GM21723 (cell line): ENCODE results near the gene PCDH1.
"Not testable (repeated sequence)": the region's sequence is repeated elsewhere in the genome, so short reads cannot be mapped to it uniquely, and the experiment has no call there.

Experiments used
- ATAC-seq: cut with Tn5 transposase; IDR thresholded peaks from one replicate; pipeline ENCODE4 v1.9.1; 2021; ENCODE audit warnings: mild to moderate bottlenecking, moderate library complexity; ENCODE audit not compliant: unreplicated experiment

Gene PCDH1

GRCh38 chr5:141902015-141902814, 24.0 kb upstream of the PCDH1 start:
- ATAC-seq, result no peak

- ATAC-seq, result no peak
Observed at GRCh38 chr5:141898448-141899049, 20.3 kb upstream of the PCDH1 start.

GRCh38 chr5:141897425-141897824, 19.2 kb upstream of the PCDH1 start:
- no peak for ATAC-seq

- not testable (repeated sequence) for ATAC-seq
Observed at GRCh38 chr5:141890429-141890828, 12.2 kb upstream of the PCDH1 start.

- ATAC-seq, result no peak
Observed at GRCh38 chr5:141889282-141889871, 11.2 kb upstream of the PCDH1 start.

GRCh38 chr5:141883892-141884318, 5.7 kb upstream of the PCDH1 start:
- ATAC-seq, result no peak

- ATAC-seq, result no peak
Observed at GRCh38 chr5:141883184-141883891, 5.1 kb upstream of the PCDH1 start.

GRCh38 chr5:141882594-141883183, 4.5 kb upstream of the PCDH1 start:
- ATAC-seq, result no peak

GRCh38 chr5:141881886-141882285, 3.7 kb upstream of the PCDH1 start:
- ATAC-seq, result no peak

- ATAC-seq, result no peak
Observed at GRCh38 chr5:141880961-141881801, 3.0 kb upstream of the PCDH1 start.

GRCh38 chr5:141879941-141880738, 1.9 kb upstream of the PCDH1 start:
- no peak for ATAC-seq

- no peak for ATAC-seq
Observed at GRCh38 chr5:141879426-141879759, 1.2 kb upstream of the PCDH1 start.

GRCh38 chr5:141878711-141879425, 658 bp upstream of the PCDH1 start:
- peak; percentile 92 for ATAC-seq

- no peak for ATAC-seq
Observed at GRCh38 chr5:141877356-141878185, 639 bp downstream of the PCDH1 start.

- ATAC-seq, result no peak
Observed at GRCh38 chr5:141876628-141877355, 1.4 kb downstream of the PCDH1 start.

GRCh38 chr5:141875795-141876627, 2.2 kb downstream of the PCDH1 start:
- ATAC-seq, result no peak
